ENCODE results near the gene OPTC. TPM values are rescaled to one million over a fixed set of nuclear protein-coding genes. Genes with fewer than 3 reads are reported as not detected.

Gene OPTC
- total and polyA plus RNA-seq, 2 donors, result 0.09 to 0.39 TPM

DNA sequence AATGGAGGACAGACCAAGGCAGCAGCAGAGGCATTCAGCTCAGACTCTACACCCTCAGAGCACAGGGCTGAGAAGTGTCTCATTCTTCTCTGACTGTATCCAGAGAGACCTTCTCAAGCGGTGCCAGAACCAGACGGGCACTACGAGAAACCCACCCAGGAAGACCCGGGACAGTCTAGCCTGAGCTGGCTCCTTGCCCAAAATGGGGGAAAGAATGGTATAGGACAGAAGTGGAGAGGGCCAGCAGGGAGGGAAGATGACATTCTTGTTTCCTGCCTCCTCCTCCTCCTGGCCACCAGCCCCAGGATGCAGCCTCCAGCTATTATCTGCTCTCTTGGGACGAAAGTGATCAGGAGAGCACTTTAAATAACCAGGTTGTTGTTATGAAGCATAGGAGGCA lies 40.9 kb upstream of the OPTC start:
- H3K27me3 ChIP-seq (ENCODE audit: control insufficient read depth in 2 of 2, insufficient read depth in 1 of 2, low read length in 1 of 2), result peaks cover 2 to 25% of the 10 kb centered on the region in 2 donors
- H3K27ac ChIP-seq (ENCODE audit: low read depth in 1 of 2, low read length in 1 of 2), result no peak overlapping the region
- no peak for DNase-seq (ENCODE audit: low read depth in 6 of 9, low spot score in 9 of 9)
- no peak overlapping the region for H3K4me3 ChIP-seq (ENCODE audit: low read length in 2 of 2)
- WGBS, result 94% methylated on average over 5 of the region's 5 CpGs
- no peaks in the 10 kb centered on the region for H3K9me3 ChIP-seq (ENCODE audit: control insufficient read depth in 2 of 2, insufficient read depth in 1 of 2, low read length in 1 of 2)
- no peaks in the 10 kb centered on the region for H3K36me3 ChIP-seq (ENCODE audit: control insufficient read depth in 2 of 2, insufficient read depth in 2 of 2, low read length in 1 of 2)
- peaks cover 0 to 5% of the 10 kb centered on the region in 2 donors for H3K4me1 ChIP-seq (ENCODE audit: control insufficient read depth in 2 of 2, insufficient read depth in 2 of 2, low read length in 2 of 2)

DNA sequence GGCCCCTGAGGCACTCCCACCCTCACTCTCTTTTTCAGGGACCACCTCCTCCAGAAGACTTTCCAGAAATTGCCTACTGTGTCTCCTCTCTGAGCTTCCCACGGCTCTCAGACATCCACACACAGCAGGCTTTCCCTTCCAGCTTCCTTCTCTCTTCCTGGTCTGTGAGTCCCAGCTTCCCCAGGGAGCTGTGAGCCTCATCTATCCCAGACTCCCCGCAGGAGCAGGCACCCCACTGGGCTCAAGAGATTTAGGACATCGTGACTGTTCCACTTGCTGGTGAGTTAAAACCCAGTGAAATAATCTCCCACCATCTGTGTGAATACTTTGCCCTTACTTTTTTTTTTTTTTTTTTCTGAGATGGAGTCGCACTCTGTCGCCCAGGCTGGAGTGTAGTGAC lies 40.3 kb upstream of the OPTC start:
- H3K4me3 ChIP-seq (ENCODE audit: low read length in 2 of 2), result no peak overlapping the region
- no peaks in the 10 kb centered on the region for H3K9me3 ChIP-seq (ENCODE audit: control insufficient read depth in 2 of 2, insufficient read depth in 1 of 2, low read length in 1 of 2)
- peaks cover 2 to 21% of the 10 kb centered on the region in 2 donors for H3K27me3 ChIP-seq (ENCODE audit: control insufficient read depth in 2 of 2, insufficient read depth in 1 of 2, low read length in 1 of 2)
- H3K27ac ChIP-seq (ENCODE audit: low read depth in 1 of 2, low read length in 1 of 2), result no peak overlapping the region
- H3K36me3 ChIP-seq (ENCODE audit: control insufficient read depth in 2 of 2, insufficient read depth in 2 of 2, low read length in 1 of 2), result no peaks in the 10 kb centered on the region
- peaks cover 0 to 3% of the 10 kb centered on the region in 2 donors for H3K4me1 ChIP-seq (ENCODE audit: control insufficient read depth in 2 of 2, insufficient read depth in 2 of 2, low read length in 2 of 2)
- WGBS, result 80% methylated on average over 5 of the region's 5 CpGs
- no peak for DNase-seq (ENCODE audit: low read depth in 6 of 9, low spot score in 9 of 9)

DNA sequence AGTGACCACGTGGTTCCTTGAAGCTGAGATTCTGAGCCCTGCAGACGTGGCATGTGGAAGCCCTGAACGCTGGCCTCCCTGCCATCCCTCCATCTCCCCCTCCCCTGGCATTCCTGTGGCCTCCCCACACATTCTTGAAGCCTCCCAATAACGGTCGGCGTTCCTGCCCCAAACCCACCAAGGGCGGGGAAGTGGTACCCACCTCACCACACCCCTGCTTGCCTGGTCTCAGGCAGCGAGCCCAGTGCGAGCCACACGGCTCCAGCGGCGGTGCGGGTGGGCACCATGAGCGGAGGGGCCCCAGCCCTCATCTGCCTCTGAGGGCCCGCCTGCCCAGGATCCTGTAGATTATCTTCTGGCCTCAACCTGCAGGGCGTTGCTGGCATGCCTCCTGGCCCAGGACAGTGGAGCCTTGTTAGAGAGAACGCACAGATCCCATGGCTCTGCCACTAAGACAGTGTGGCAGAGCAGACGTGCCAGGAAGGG lies 38.9 kb upstream of the OPTC start:
- Histone ChIP-seq H3K27me3 (ENCODE audit: control insufficient read depth in 2 of 2, insufficient read depth in 1 of 2, low read length in 1 of 2) (peaks cover 0 to 17% of the 10 kb centered on the region in 2 donors), H3K27ac (ENCODE audit: low read depth in 1 of 2, low read length in 1 of 2) (no peak overlapping the region), H3K36me3 (ENCODE audit: control insufficient read depth in 2 of 2, insufficient read depth in 2 of 2, low read length in 1 of 2) (no peaks in the 10 kb centered on the region), H3K4me1 (ENCODE audit: control insufficient read depth in 2 of 2, insufficient read depth in 2 of 2, low read length in 2 of 2) (peaks cover 0 to 3% of the 10 kb centered on the region in 2 donors), H3K4me3 (ENCODE audit: low read length in 2 of 2) (no peak overlapping the region), H3K9me3 (ENCODE audit: control insufficient read depth in 2 of 2, insufficient read depth in 1 of 2, low read length in 1 of 2) (no peaks in the 10 kb centered on the region)
- WGBS, result 93% methylated on average over 18 of the region's 18 CpGs
- DNase-seq (ENCODE audit: low read depth in 6 of 9, low spot score in 9 of 9), result no peak

DNA sequence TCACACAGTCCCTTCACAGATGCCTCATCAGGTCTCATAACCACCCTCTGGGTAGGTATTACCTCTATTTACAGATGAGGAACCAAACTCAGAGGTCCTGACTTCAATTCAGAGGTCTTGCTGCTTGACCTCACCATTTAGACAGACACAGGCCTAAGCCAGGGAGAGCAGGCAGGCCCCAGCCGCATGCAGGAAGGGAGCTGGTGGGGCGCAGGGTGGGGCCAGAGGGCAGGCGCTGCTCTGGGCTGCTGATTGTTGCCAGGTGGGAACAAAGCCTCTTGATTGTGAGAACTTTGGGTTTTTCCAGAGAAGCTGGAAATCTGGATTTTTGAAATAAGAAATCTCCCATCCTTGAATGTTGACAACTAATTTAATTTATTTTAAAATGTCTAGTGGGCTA lies 38.2 kb upstream of the OPTC start:
- Histone ChIP-seq H3K27me3 (ENCODE audit: control insufficient read depth in 2 of 2, insufficient read depth in 1 of 2, low read length in 1 of 2) (peaks cover 0 to 11% of the 10 kb centered on the region in 2 donors), H3K4me1 (ENCODE audit: control insufficient read depth in 2 of 2, insufficient read depth in 2 of 2, low read length in 2 of 2) (no peaks in the 10 kb centered on the region), H3K4me3 (ENCODE audit: low read length in 2 of 2) (no peak overlapping the region), H3K9me3 (ENCODE audit: control insufficient read depth in 2 of 2, insufficient read depth in 1 of 2, low read length in 1 of 2) (no peaks in the 10 kb centered on the region), H3K36me3 (ENCODE audit: control insufficient read depth in 2 of 2, insufficient read depth in 2 of 2, low read length in 1 of 2) (no peaks in the 10 kb centered on the region), H3K27ac (ENCODE audit: low read depth in 1 of 2, low read length in 1 of 2) (no peak overlapping the region)
- DNase-seq (ENCODE audit: low read depth in 6 of 9, low spot score in 9 of 9), result no peak
- 97% methylated on average over 3 of the region's 3 CpGs for WGBS

DNA sequence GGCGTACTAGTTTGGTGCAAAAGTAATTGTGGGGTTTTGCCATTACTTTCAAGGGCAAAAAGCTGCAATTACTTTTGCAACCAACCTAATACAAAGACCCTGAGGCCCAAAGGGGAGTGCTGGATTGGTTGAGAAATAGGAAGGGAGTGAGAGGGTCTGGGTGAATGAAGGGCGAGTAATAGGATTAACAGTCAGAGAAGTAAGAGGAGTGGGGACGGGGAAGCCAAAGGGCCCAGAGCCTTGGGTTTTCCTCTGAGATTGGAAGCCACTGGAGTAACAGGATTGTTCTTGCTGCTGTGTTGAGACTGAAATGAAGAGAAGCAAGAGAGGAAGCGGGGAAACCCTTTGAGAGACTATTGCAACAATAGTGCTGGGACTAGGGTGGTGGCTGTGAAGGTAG lies 37.4 kb upstream of the OPTC start:
- Histone ChIP-seq H3K27me3 (ENCODE audit: control insufficient read depth in 2 of 2, insufficient read depth in 1 of 2, low read length in 1 of 2) (peaks cover 0 to 10% of the 10 kb centered on the region in 2 donors), H3K27ac (ENCODE audit: low read depth in 1 of 2, low read length in 1 of 2) (no peak overlapping the region), H3K4me1 (ENCODE audit: control insufficient read depth in 2 of 2, insufficient read depth in 2 of 2, low read length in 2 of 2) (no peaks in the 10 kb centered on the region), H3K36me3 (ENCODE audit: control insufficient read depth in 2 of 2, insufficient read depth in 2 of 2, low read length in 1 of 2) (no peaks in the 10 kb centered on the region), H3K9me3 (ENCODE audit: control insufficient read depth in 2 of 2, insufficient read depth in 1 of 2, low read length in 1 of 2) (no peaks in the 10 kb centered on the region), H3K4me3 (ENCODE audit: low read length in 2 of 2) (no peak overlapping the region)
- no peak for DNase-seq (ENCODE audit: low read depth in 6 of 9, low spot score in 9 of 9)
- 99% methylated on average over 4 of the region's 4 CpGs for WGBS

GRCh38 chr1:203458078-203458477 lies 35.9 kb upstream of the OPTC start:
- Histone ChIP-seq H3K27me3 (ENCODE audit: control insufficient read depth in 2 of 2, insufficient read depth in 1 of 2, low read length in 1 of 2) (peaks cover 0 to 8% of the 10 kb centered on the region in 2 donors), H3K9me3 (ENCODE audit: control insufficient read depth in 2 of 2, insufficient read depth in 1 of 2, low read length in 1 of 2) (no peaks in the 10 kb centered on the region), H3K4me3 (ENCODE audit: low read length in 2 of 2) (no peak overlapping the region), H3K27ac (ENCODE audit: low read depth in 1 of 2, low read length in 1 of 2) (no peak overlapping the region), H3K36me3 (ENCODE audit: control insufficient read depth in 2 of 2, insufficient read depth in 2 of 2, low read length in 1 of 2) (no peaks in the 10 kb centered on the region), H3K4me1 (ENCODE audit: control insufficient read depth in 2 of 2, insufficient read depth in 2 of 2, low read length in 2 of 2) (no peaks in the 10 kb centered on the region)
- 99% methylated on average over 5 of the region's 5 CpGs for WGBS
- no peak for DNase-seq (ENCODE audit: low read depth in 6 of 9, low spot score in 9 of 9)

GRCh38 chr1:203459671-203460201 lies 34.2 kb upstream of the OPTC start:
- no peak overlapping the region for H3K27ac ChIP-seq (ENCODE audit: low read depth in 1 of 2, low read length in 1 of 2)
- no peak for DNase-seq (ENCODE audit: low read depth in 6 of 9, low spot score in 9 of 9)
- WGBS, result 88% methylated on average over 8 of the region's 8 CpGs

DNA sequence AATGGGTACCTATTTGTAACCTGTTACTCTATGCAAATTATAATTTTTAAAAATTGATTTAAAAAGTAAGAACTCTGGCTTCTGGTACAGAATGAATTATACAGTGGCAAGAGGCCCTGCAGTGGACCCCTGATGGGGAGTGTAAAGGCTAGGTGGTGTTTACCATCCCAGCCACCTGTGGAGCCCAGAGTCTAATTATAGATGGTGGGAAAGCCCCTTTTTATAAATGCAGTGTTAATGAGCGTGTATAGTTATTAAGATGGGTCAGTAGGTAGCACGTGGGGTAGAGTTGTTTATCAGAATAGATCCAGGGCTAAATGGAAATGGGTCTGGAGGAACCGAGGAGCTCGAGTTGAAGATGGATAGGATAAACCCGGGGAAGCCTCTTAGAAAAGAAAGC lies 32.2 kb upstream of the OPTC start:
- H3K4me1 ChIP-seq (ENCODE audit: control insufficient read depth in 2 of 2, insufficient read depth in 2 of 2, low read length in 2 of 2), result no peaks in the 10 kb centered on the region
- 91% methylated on average over 5 of the region's 5 CpGs for WGBS
- no peaks in the 10 kb centered on the region for H3K36me3 ChIP-seq (ENCODE audit: control insufficient read depth in 2 of 2, insufficient read depth in 2 of 2, low read length in 1 of 2)
- no peak overlapping the region for H3K27ac ChIP-seq (ENCODE audit: low read depth in 1 of 2, low read length in 1 of 2)
- peaks cover 0 to 33% of the 10 kb centered on the region in 2 donors for H3K27me3 ChIP-seq (ENCODE audit: control insufficient read depth in 2 of 2, insufficient read depth in 1 of 2, low read length in 1 of 2)
- no peak overlapping the region for H3K4me3 ChIP-seq (ENCODE audit: low read length in 2 of 2)
- DNase-seq (ENCODE audit: low read depth in 6 of 9, low spot score in 9 of 9), result no peak
- no peaks in the 10 kb centered on the region for H3K9me3 ChIP-seq (ENCODE audit: control insufficient read depth in 2 of 2, insufficient read depth in 1 of 2, low read length in 1 of 2)

More at GRCh38 chr1:203459671-203460201, 34.2 kb upstream of the OPTC start:
- no peaks in the 10 kb centered on the region for H3K4me1 ChIP-seq (ENCODE audit: control insufficient read depth in 2 of 2, insufficient read depth in 2 of 2, low read length in 2 of 2)
- no peaks in the 10 kb centered on the region for H3K36me3 ChIP-seq (ENCODE audit: control insufficient read depth in 2 of 2, insufficient read depth in 2 of 2, low read length in 1 of 2)
- H3K4me3 ChIP-seq (ENCODE audit: low read length in 2 of 2), result no peak overlapping the region
- no peaks in the 10 kb centered on the region for H3K9me3 ChIP-seq (ENCODE audit: control insufficient read depth in 2 of 2, insufficient read depth in 1 of 2, low read length in 1 of 2)
- H3K27me3 ChIP-seq (ENCODE audit: control insufficient read depth in 2 of 2, insufficient read depth in 1 of 2, low read length in 1 of 2), result peaks cover 0 to 22% of the 10 kb centered on the region in 2 donors

GRCh38 chr1:203462143-203462542 lies 31.8 kb upstream of the OPTC start:
- no peak for DNase-seq (ENCODE audit: low read depth in 6 of 9, low spot score in 9 of 9)
- Histone ChIP-seq H3K27ac (ENCODE audit: low read depth in 1 of 2, low read length in 1 of 2) (no peak overlapping the region), H3K9me3 (ENCODE audit: control insufficient read depth in 2 of 2, insufficient read depth in 1 of 2, low read length in 1 of 2) (no peaks in the 10 kb centered on the region), H3K4me1 (ENCODE audit: control insufficient read depth in 2 of 2, insufficient read depth in 2 of 2, low read length in 2 of 2) (no peaks in the 10 kb centered on the region), H3K36me3 (ENCODE audit: control insufficient read depth in 2 of 2, insufficient read depth in 2 of 2, low read length in 1 of 2) (no peaks in the 10 kb centered on the region), H3K4me3 (ENCODE audit: low read length in 2 of 2) (no peak overlapping the region), H3K27me3 (ENCODE audit: control insufficient read depth in 2 of 2, insufficient read depth in 1 of 2, low read length in 1 of 2) (peaks cover 0 to 33% of the 10 kb centered on the region in 2 donors)
- WGBS, result 95% methylated on average over 1 of the region's 1 CpG

All from thymus (tissue), 11 donors.